K562 (cell line): ENCODE data around the gene CHD6. TPM values are rescaled to one million over a fixed set of nuclear protein-coding genes. Genes with fewer than 3 reads are reported as not detected.

Experiments used
- ATAC-seq: fragments of 200-7000 bp; cut with Tn5 transposase; 3 replicates; pipeline ENCODE4 v1.9.1; 2020; ENCODE audit warnings: moderate library complexity
- BruUV-seq: library from RNA; stranded (reverse); fragments of 400-500 nt; replicated peaks from 2 replicates; lab custom pipeline; 2021; lab: Mats Ljungman, UMichigan
- CTCF ChIA-PET: fragments of 300-600 bp; formaldehyde crosslinking; extraction: SDS; loops from one replicate; lab custom pipeline; 2021; ENCODE audit warnings: low intra/inter-chr PET ratio; lab: Yijun Ruan, JAX
- POLR2A ChIA-PET: fragments of 300-600, 350-650 bp; sonication (Branson Sonifier 250); formaldehyde crosslinking; extraction: SDS; loops from one replicate; lab custom pipeline; 2021; ENCODE audit warnings: antibody characterized with exemption, inconsistent platforms; lab: Yijun Ruan, JAX
- DNase-seq, 4 experiments: peaks; one replicate each; pipeline versions ENCODE4 v3.0.0 to v3.0.0-alpha.2; 2011 to 2018; ENCODE audit warnings: low spot score in 3 of 4, mixed read lengths in 3 of 4; ENCODE audit errors: extremely low read depth in 1 of 4
- FAIRE-seq: peaks from 2 replicates; lab custom pipeline; 2011; peaks lifted over from hg19 to GRCh38; lab: Jason Lieb, UNC
- H2AFZ ChIP-seq: 2 replicates; pipeline ENCODE4 v1.6.0; 2011; ENCODE audit warnings: low read depth, low read length, control low read depth, inconsistent platforms
- H3K27ac ChIP-seq: fragments of 200-600 bp; 3 replicates; pipeline ENCODE4 v1.8.0; 2011; ENCODE audit warnings: low read depth, mild to moderate bottlenecking, control low read depth, inconsistent platforms, low read length, moderate library complexity, mixed read lengths; ENCODE audit errors: extremely low read depth
- H3K27me3 ChIP-seq, 2 experiments: fragments of 300-600 bp in 1 of 2; 2 replicates in 1 of 2; 3 replicates in 1 of 2; pipeline versions ENCODE4 v1.6.0 to v1.8.0; 2011; ENCODE audit warnings: inconsistent platforms in 2 of 2, low read length in 2 of 2, mild to moderate bottlenecking in 1 of 2, mixed read lengths in 1 of 2, moderate library complexity in 1 of 2; ENCODE audit not compliant: control insufficient read depth in 2 of 2, insufficient read depth in 2 of 2
- H3K36me3 ChIP-seq: fragments of 300-600 bp; 3 replicates; pipeline ENCODE4 v1.8.0; 2011; ENCODE audit warnings: mild to moderate bottlenecking, low read length, inconsistent platforms; ENCODE audit not compliant: control insufficient read depth, insufficient read depth
- H3K4me1 ChIP-seq, 2 experiments: fragments of 200-600 bp in 1 of 2; replicated peaks in 1 of 2; 2 replicates in 1 of 2; 3 replicates in 1 of 2; pipeline versions ENCODE4 v1.5.1 to v1.8.0; 2011; ENCODE audit warnings: inconsistent platforms in 2 of 2, low read length in 2 of 2, mild to moderate bottlenecking in 1 of 2, mixed read lengths in 1 of 2, moderate library complexity in 1 of 2; ENCODE audit not compliant: control insufficient read depth in 2 of 2, insufficient read depth in 2 of 2
- H3K4me2 ChIP-seq: 2 replicates; pipeline ENCODE4 v1.6.1; 2011; ENCODE audit warnings: low read length, control low read depth, inconsistent platforms, mixed read lengths; ENCODE audit not compliant: insufficient read depth
- H3K4me3 ChIP-seq: fragments of 200-600 bp; sonication (generic), shearing (Covaris generic); 2 replicates; pipeline ENCODE4 v1.5.1; 2016; ENCODE audit warnings: control low read depth, inconsistent platforms
- H3K79me2 ChIP-seq: fragments of 200-600 bp; 3 replicates; pipeline ENCODE4 v1.8.0; 2011; ENCODE audit warnings: low read length, inconsistent platforms; ENCODE audit not compliant: control insufficient read depth, insufficient read depth
- H3K9ac ChIP-seq, 2 experiments: 2 replicates each; pipeline versions ENCODE4 v1.6.0 to v1.6.1; 2011; ENCODE audit warnings: low read depth in 2 of 2, low read length in 2 of 2, control low read depth in 1 of 2, inconsistent platforms in 1 of 2, mild to moderate bottlenecking in 1 of 2, mixed read lengths in 1 of 2; ENCODE audit not compliant: insufficient read depth in 1 of 2
- H3K9me1 ChIP-seq: one replicate; pipeline ENCODE4 v1.6.0; 2011; ENCODE audit warnings: inconsistent platforms, mild to moderate bottlenecking, low read length, moderate library complexity; ENCODE audit not compliant: control insufficient read depth, insufficient read depth
- H3K9me3 ChIP-seq: replicated peaks from 2 replicates; pipeline ENCODE4 v1.5.1; 2011; ENCODE audit warnings: low read depth, low read length, inconsistent platforms; ENCODE audit not compliant: control insufficient read depth, insufficient read depth
- H4K20me1 ChIP-seq: replicated peaks from 2 replicates; pipeline ENCODE4 v1.6.1; 2011; ENCODE audit warnings: low read length, inconsistent platforms, mixed read lengths; ENCODE audit not compliant: control insufficient read depth, insufficient read depth
- ILK ChIP-seq: fragments of 450-650 bp; IDR thresholded peaks from 2 replicates; pipeline ENCODE4 v1.6.1; 2016; ENCODE audit warnings: missing genetic modification characterization, low read depth, mild to moderate bottlenecking, missing compliant biosample characterization, moderate library complexity, borderline replicate concordance
- KDM1A ChIP-seq, 2 experiments: fragments of 450-650 bp; IDR thresholded peaks; 2 replicates each; pipeline ENCODE4 v1.6.1; 2016; ENCODE audit warnings: mild to moderate bottlenecking in 2 of 2
- KDM4B ChIP-seq, 2 experiments: fragments of 450-650 bp in 1 of 2; sonication (generic) in 1 of 2; IDR thresholded peaks; 2 replicates each; pipeline ENCODE4 v1.6.1; 2016 to 2017; ENCODE audit warnings: borderline replicate concordance in 2 of 2, antibody characterized with exemption in 1 of 2, low read depth in 1 of 2, mild to moderate bottlenecking in 1 of 2
- MYNN ChIP-seq, 2 experiments: sonication (generic); formaldehyde crosslinking in 1 of 2; IDR thresholded peaks; 2 replicates each; pipeline versions ENCODE4 v1.5.0 to v1.6.1; 2016 to 2020; ENCODE audit warnings: antibody characterized with exemption in 1 of 2, missing genetic modification reagents in 1 of 2
- POLR2H ChIP-seq: IDR thresholded peaks from 2 replicates; pipeline ENCODE4 v1.6.1; 2016; ENCODE audit warnings: missing genetic modification characterization, low read depth, mild to moderate bottlenecking, control low read depth, missing compliant biosample characterization, moderate library complexity
- RAD51 ChIP-seq: fragments of 450-650 bp; IDR thresholded peaks from 2 replicates; pipeline ENCODE4 v1.7.1; 2016; ENCODE audit warnings: low read depth, mild to moderate bottlenecking, borderline replicate concordance
- SMARCB1 ChIP-seq: IDR thresholded peaks from 2 replicates; pipeline ENCODE4 v1.6.1; 2011; ENCODE audit warnings: improper control_type of control experiment, low read depth; ENCODE audit not compliant: insufficient read length
- STAT6 ChIP-seq: sonication (generic); formaldehyde crosslinking; IDR thresholded peaks from 2 replicates; pipeline ENCODE4 v1.8.1; 2023; ENCODE audit warnings: mild to moderate bottlenecking, missing genetic modification reagents
- TGIF2 ChIP-seq: sonication (generic); formaldehyde crosslinking; IDR thresholded peaks from 2 replicates; pipeline ENCODE4 v1.8.1; 2022; ENCODE audit warnings: mild to moderate bottlenecking, missing genetic modification reagents, moderate library complexity
- ZBED1 ChIP-seq: IDR thresholded peaks from 2 replicates; pipeline ENCODE4 v1.6.1; 2014
- ZKSCAN8 ChIP-seq: fragments of 200-800 bp; sonication (Bioruptor generic); IDR thresholded peaks from 2 replicates; pipeline ENCODE4 v1.6.1; 2016; ENCODE audit warnings: missing genetic modification characterization, missing compliant biosample characterization
- ZNF124 ChIP-seq: sonication (generic); formaldehyde crosslinking; IDR thresholded peaks from 2 replicates; pipeline ENCODE4 v1.8.1; 2022; ENCODE audit warnings: missing genetic modification reagents
- ZNF316 ChIP-seq: fragments of 450-650 bp; IDR thresholded peaks from 2 replicates; pipeline ENCODE4 v1.6.1; 2016
- ZNF384 ChIP-seq: IDR thresholded peaks from 2 replicates; pipeline ENCODE4 v1.6.1; 2012; ENCODE audit warnings: low read depth, low read length, improper control_type of control experiment
- in situ Hi-C: fragments of 300-500 bp; cut with MboI; formaldehyde crosslinking; loops from 4 replicates; pipeline ENCODE4 v1.15.0; 2018; ENCODE audit warnings: inconsistent platforms, mixed read lengths
- intact Hi-C: fragments of 100-400 bp; cut with micrococcal nuclease; formaldehyde crosslinking; loops from 2 replicates; pipeline ENCODE4 v1.14.2; 2022
- polyA plus RNA-seq, 8 experiments: library from polyadenylated mRNA; depleted of rRNA in 4 of 8; stranded (reverse) in 5 of 8; unstranded in 3 of 8; fragments of >200 nt; fragmentation: Nextera tagmentation in 2 of 8; fragmentation: Illumina TruSeq in 1 of 8; extraction: Ambion mirVana in 2 of 8; extraction: Trizol in 1 of 8; gene quantifications; 2 replicates each; pipeline versions ENCODE4 v1.2.1 to v1.2.3, GENCODE V29; 2011 to 2014; ENCODE audit warnings: inconsistent platforms in 1 of 8, missing spikeins in 1 of 8
- total RNA-seq, 7 experiments: library from RNA; depleted of rRNA in 6 of 7; stranded (reverse); fragments of >200 nt in 6 of 7; fragmentation: Illumina TruSeq in 2 of 7; extraction: Trizol in 2 of 7; gene quantifications; 2 replicates each; pipeline versions ENCODE4 v1.2.1 to v1.2.3, GENCODE V29; 2011 to 2021; ENCODE audit warnings: low replicate concordance in 1 of 7

Gene CHD6
- total and polyA plus RNA-seq, 9 of the 15 experiments (the other 6 are each of a cell fraction or from before 2014, with no cell fraction given): 3.9 to 24.2 (median 12.8) TPM

- TF ChIP-seq MYNN (IDR thresholded peaks at IDR 0.05) (no peak), MYNN (CRISPR knock-in tag; IDR thresholded peaks at IDR 0.05) (no peak), ZNF124 (no peak)
Observed at GRCh38 chr20:41534842-41535241, 83.3 kb downstream of the CHD6 start (continued).

GRCh38 chr20:41534170-41534569 is 84.0 kb downstream of the CHD6 start:
- FAIRE-seq (no peak), ATAC-seq (no peak), DNase-seq (no peak)
- Histone ChIP-seq H3K4me3 (no peak overlapping the region), H3K4me2 (no peak overlapping the region), H3K36me3 (peaks cover 16% of the 10 kb centered on the region), H4K20me1 (no peaks in the 10 kb centered on the region), H3K79me2 (peaks cover 20% of the 10 kb centered on the region), H3K27ac (no peak overlapping the region), H3K9me3 (peaks cover 10% of the 10 kb centered on the region), H3K27me3 (no peaks in the 10 kb centered on the region), H3K9me1 (no peaks in the 10 kb centered on the region), H3K9ac (no peak overlapping the region), H2AFZ (no peak overlapping the region), H3K4me1 (peaks cover 0 to 12% of the 10 kb centered on the region in 2 experiments; a peak in 3 of 5 replicates)
- intact Hi-C loops (no loop called here), in situ Hi-C loops (no loop called here)
- BruUV-seq: no TSS peak
- CTCF ChIA-PET: no interaction called here
- POLR2A ChIA-PET: interaction anchor here (3.3 kb wide), 1 partner anchor 8 kb away, joined by 15 read pairs; no protein-coding TSS in a partner anchor
- TF ChIP-seq RAD51: no peak
- TF ChIP-seq POLR2H (tag): no peak
- no peak for TF ChIP-seq ZBED1
- no peak for TF ChIP-seq SMARCB1
- no peak for TF ChIP-seq ILK (tag)
- TF ChIP-seq STAT6 (CRISPR knock-in tag): no peak
- no peak for TF ChIP-seq ZNF384
- no peak for TF ChIP-seq TGIF2
- no peak for TF ChIP-seq ZKSCAN8 (CRISPR knock-in tag)
- no peak for TF ChIP-seq ZNF316
- TF ChIP-seq KDM4B (IDR thresholded peaks at IDR 0.05; ENCODE audit: borderline replicate concordance in 2 of 2, low read depth in 1 of 2): no peak
- TF ChIP-seq KDM1A (IDR thresholded peaks at IDR 0.05): no peak
